K562 (cell line): ENCODE data around the gene ZBTB32. TPM values are rescaled to one million over a fixed set of nuclear protein-coding genes. Genes with fewer than 3 reads are reported as not detected.

ENCODE experiments used
- BRD4 ChIP-seq: fragments of 200-600 bp; sonication (generic); IDR thresholded peaks from 2 replicates; pipeline ENCODE4 v1.6.1; 2017; ENCODE audit warnings: inconsistent platforms
- FOS ChIP-seq: IDR thresholded peaks from 3 replicates; pipeline ENCODE4 v1.6.1; 2011; ENCODE audit not compliant: insufficient read length; ENCODE audit errors: extremely low read depth
- FOXA3 ChIP-seq, 2 experiments: fragments of 450-650 bp in 1 of 2; sonication (generic) in 1 of 2; formaldehyde crosslinking; IDR thresholded peaks in 1 of 2; conservative IDR thresholded peaks in 1 of 2; 2 replicates each; pipeline versions ENCODE4 v1.4.0 to v1.8.0; 2020 to 2022; ENCODE audit warnings: mild to moderate bottlenecking in 2 of 2, missing genetic modification reagents in 1 of 2
- GATAD2A ChIP-seq: fragments of 450-650 bp; IDR thresholded peaks from 2 replicates; pipeline ENCODE4 v1.6.1; 2017
- HDAC3 ChIP-seq: fragments of 450-650 bp; IDR thresholded peaks from 2 replicates; pipeline ENCODE4 v1.6.1; 2018; ENCODE audit warnings: borderline replicate concordance, mild to moderate bottlenecking, moderate library complexity; ENCODE audit not compliant: partially characterized antibody
- HMG20B ChIP-seq: fragments of 250-450 bp; sonication (Bioruptor Pico); IDR thresholded peaks from 2 replicates; pipeline ENCODE4 v1.5.0; 2021; ENCODE audit warnings: mild to moderate bottlenecking
- KAT7 ChIP-seq: sonication (generic); formaldehyde crosslinking; IDR thresholded peaks from 2 replicates; pipeline ENCODE4 v1.8.0; 2022; ENCODE audit warnings: missing genetic modification reagents, mild to moderate bottlenecking, borderline replicate concordance
- MNT ChIP-seq, 2 experiments: fragments of 450-650 bp; conservative IDR thresholded peaks; 2 replicates each; pipeline ENCODE4 v1.6.1; 2017; ENCODE audit warnings: mild to moderate bottlenecking in 2 of 2, moderate library complexity in 2 of 2
- NCOA2 ChIP-seq, 2 experiments: fragments of 450-650 bp; IDR thresholded peaks; 2 replicates each; pipeline ENCODE4 v1.6.1; 2018; ENCODE audit warnings: mild to moderate bottlenecking in 2 of 2, moderate library complexity in 1 of 2; ENCODE audit not compliant: partially characterized antibody in 2 of 2
- NR2C2 ChIP-seq, 2 experiments: fragments of 200-800 bp in 1 of 2; sonication (Bioruptor generic) in 1 of 2; sonication (generic) in 1 of 2; formaldehyde crosslinking in 1 of 2; IDR thresholded peaks; 2 replicates each; pipeline versions ENCODE4 v1.6.1 to v1.8.0; 2016 to 2022; ENCODE audit warnings: mild to moderate bottlenecking in 1 of 2, missing compliant biosample characterization in 1 of 2, missing genetic modification characterization in 1 of 2, missing genetic modification reagents in 1 of 2
- NUFIP1 ChIP-seq: fragments of 450-650 bp; IDR thresholded peaks from 2 replicates; pipeline ENCODE4 v1.6.1; 2018; ENCODE audit not compliant: partially characterized antibody
- PATZ1 ChIP-seq: fragments of 250-450 bp; sonication (Bioruptor Pico); IDR thresholded peaks from 2 replicates; pipeline ENCODE4 v1.5.0; 2020; ENCODE audit warnings: mild to moderate bottlenecking, borderline replicate concordance
- SMAD3 ChIP-seq: fragments of 450-650 bp; formaldehyde crosslinking; conservative IDR thresholded peaks from 2 replicates; pipeline ENCODE4 v1.4.0; 2020; ENCODE audit warnings: mild to moderate bottlenecking
- STAT6 ChIP-seq: sonication (generic); formaldehyde crosslinking; IDR thresholded peaks from 2 replicates; pipeline ENCODE4 v1.8.1; 2023; ENCODE audit warnings: mild to moderate bottlenecking, missing genetic modification reagents
- U2AF2 ChIP-seq: fragments of 200-400 bp; formaldehyde crosslinking; optimal IDR thresholded peaks from 2 replicates; pipeline ENCODE3; 2017; ENCODE audit warnings: low read depth, mild to moderate bottlenecking, low read length
- YY1 ChIP-seq, 3 experiments: IDR thresholded peaks; 2 replicates each; pipeline ENCODE4 v1.6.1; 2011; ENCODE audit warnings: low read length in 2 of 3, mild to moderate bottlenecking in 2 of 3, moderate library complexity in 2 of 3, borderline replicate concordance in 1 of 3, control low read depth in 1 of 3, low read depth in 1 of 3; ENCODE audit not compliant: insufficient read depth in 3 of 3, insufficient replicate concordance in 2 of 3, control insufficient read depth in 1 of 3, insufficient read length in 1 of 3; ENCODE audit errors: extremely low read depth in 1 of 3
- ZBTB12 ChIP-seq: fragments of 250-450 bp; sonication (Bioruptor Pico); IDR thresholded peaks from 2 replicates; pipeline ENCODE4 v1.4.0; 2020
- ZNF57 ChIP-seq: fragments of 450-650 bp; formaldehyde crosslinking; IDR thresholded peaks from 2 replicates; pipeline ENCODE4 v1.4.0; 2020; ENCODE audit warnings: mild to moderate bottlenecking, moderate library complexity
- ZSCAN29 ChIP-seq: fragments of 450-650 bp; IDR thresholded peaks from 2 replicates; pipeline ENCODE4 v1.6.1; 2017
- polyA plus RNA-seq, 8 experiments: library from polyadenylated mRNA; depleted of rRNA in 4 of 8; stranded (reverse) in 5 of 8; unstranded in 3 of 8; fragments of >200 nt; fragmentation: Nextera tagmentation in 2 of 8; fragmentation: Illumina TruSeq in 1 of 8; extraction: Ambion mirVana in 2 of 8; extraction: Trizol in 1 of 8; gene quantifications; 2 replicates each; pipeline versions ENCODE4 v1.2.1 to v1.2.3, GENCODE V29; 2011 to 2014; ENCODE audit warnings: inconsistent platforms in 1 of 8, missing spikeins in 1 of 8
- total RNA-seq, 7 experiments: library from RNA; depleted of rRNA in 6 of 7; stranded (reverse); fragments of >200 nt in 6 of 7; fragmentation: Illumina TruSeq in 2 of 7; extraction: Trizol in 2 of 7; gene quantifications; 2 replicates each; pipeline versions ENCODE4 v1.2.1 to v1.2.3, GENCODE V29; 2011 to 2021; ENCODE audit warnings: low replicate concordance in 1 of 7

The ZBTB32 gene
- total and polyA plus RNA-seq, 9 of the 15 experiments (the other 6 are each of a cell fraction or from before 2014, with no cell fraction given): 0.20 TPM; not detected in 8

- TF ChIP-seq PATZ1 (CRISPR knock-in tag) (no peak), STAT6 (CRISPR knock-in tag) (no peak), FOXA3 (CRISPR knock-in tag; conservative IDR thresholded peaks at IDR 0.05 in 1 of 2, IDR thresholded peaks at IDR 0.05 in 1 of 2) (peak in 1 of 2 experiments; percentile 49; a peak in 1 of 4 replicates), GATAD2A (0 out of 2 replicates have a peak, but pooled peaks have one; percentile 64), HDAC3 (no peak), ZNF57 (CRISPR knock-in tag) (no peak), ZBTB12 (no peak), NR2C2 (CRISPR knock-in tag; IDR thresholded peaks at IDR 0.05) (peak; percentile 9; the same call in 1 of the 2 replicates), NR2C2 (tag; IDR thresholded peaks at IDR 0.05) (peak; percentile 53; the same call in 1 of the 2 replicates), YY1 (IDR thresholded peaks at IDR 0.05; ENCODE audit: borderline replicate concordance in 1 of 3, control insufficient read depth in 1 of 3, extremely low read depth in 1 of 3, insufficient read depth in 3 of 3, insufficient read length in 1 of 3, insufficient replicate concordance in 2 of 3, low read depth in 1 of 3, low read length in 2 of 3) (peak in 1 of 3 experiments; percentile 63), BRD4 (no peak), KAT7 (CRISPR knock-in tag) (0 out of 2 replicates have a peak, but pooled peaks have one; percentile 50), U2AF2 (no peak), SMAD3 (CRISPR knock-in tag) (no peak), HMG20B (no peak), NUFIP1 (no peak), FOS (peak; percentile 69), ZSCAN29 (no peak), MNT (conservative IDR thresholded peaks at IDR 0.05) (peak; percentile 84 to 92), NCOA2 (IDR thresholded peaks at IDR 0.05; ENCODE audit: partially characterized antibody in 2 of 2) (no peak)
These were observed 36.3 kb downstream of the ZBTB32 start (continued) for GRCh38 chr19:35740423-35741202.
